RPMI7951 (cell line): ENCODE results near the gene TCEA3. TPM values are rescaled to one million over a fixed set of nuclear protein-coding genes. Genes with fewer than 3 reads are reported as not detected.
A peak's percentile ranks its signal among the peaks of the same experiment; 100 is the strongest.

Experiments
- DNase-seq: peaks from one replicate; pipeline ENCODE4 v3.0.0-alpha.2; 2012; ENCODE audit warnings: low read depth
- total RNA-seq: library from RNA; depleted of rRNA; stranded (reverse); fragments of >200 nt; shearing (Covaris generic); gene quantifications from 2 replicates; pipeline ENCODE4 v1.2.3, GENCODE V29; 2014

Gene TCEA3
- total RNA-seq, 1 experiment from 2014 or later = 1.7 TPM

- DNase-seq = no peak
These were observed 22.2 kb upstream of the TCEA3 start for GRCh38 chr1:23446661-23447310.

DNA sequence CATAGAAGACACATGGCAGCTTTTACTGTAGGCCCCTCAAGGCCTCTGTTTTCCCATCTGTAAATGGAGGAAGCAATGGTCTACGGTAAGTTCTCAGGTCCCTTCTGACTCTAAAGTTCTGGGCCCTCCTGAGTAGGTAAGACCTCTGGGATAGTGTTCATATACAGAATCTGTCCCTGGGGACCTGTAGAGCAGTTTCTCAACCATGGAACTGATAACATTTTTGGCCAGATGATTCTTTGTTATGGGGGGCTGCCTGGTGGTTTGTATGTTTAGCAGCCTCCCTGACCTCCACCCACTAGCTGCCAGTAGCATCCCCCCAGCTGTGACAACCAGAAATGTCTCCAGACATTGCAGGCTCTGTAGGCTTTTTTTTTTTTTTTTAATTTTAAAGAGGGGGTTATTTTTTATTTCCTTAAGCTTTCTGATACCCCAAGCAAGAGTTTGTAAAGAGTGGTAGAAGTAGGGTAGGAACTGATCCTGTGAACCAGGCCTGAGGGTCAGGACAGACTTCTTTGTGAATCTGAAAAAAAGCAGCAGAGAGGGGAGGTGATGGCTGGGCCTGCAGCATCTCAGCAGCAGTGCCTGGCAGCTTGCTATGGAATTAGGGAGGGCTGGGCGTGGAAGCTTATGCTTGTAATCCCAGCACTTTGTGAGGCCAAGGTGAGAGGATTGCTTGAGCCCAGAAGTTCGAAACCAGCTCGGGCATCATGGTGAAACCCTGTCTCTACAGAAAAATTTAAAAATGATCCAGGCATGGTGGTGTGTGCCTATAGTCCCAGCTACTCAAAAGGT, 20.2 kb upstream of the TCEA3 start:
- no peak for DNase-seq

GRCh38 chr1:23444104-23444533, 19.6 kb upstream of the TCEA3 start:
- DNase-seq = no peak

DNA sequence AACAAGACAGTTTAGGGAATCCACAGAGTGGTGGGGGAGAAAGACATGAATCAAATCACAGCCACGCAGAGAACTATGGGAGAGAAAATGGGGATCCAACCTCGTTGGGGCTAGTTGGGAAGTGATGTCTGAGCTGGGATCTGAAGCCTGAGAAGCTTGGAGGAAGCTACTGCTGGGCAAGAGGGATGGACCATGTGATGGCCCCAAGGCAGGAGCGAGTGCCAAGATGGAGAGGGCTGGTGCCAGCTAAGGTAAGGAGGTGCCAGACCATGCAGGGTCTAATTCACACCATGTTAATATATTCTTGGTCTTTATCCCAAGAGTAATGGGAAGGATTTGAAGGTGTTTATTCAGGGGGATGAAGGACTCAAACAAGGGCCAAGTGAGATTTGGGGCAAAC, 18.2 kb upstream of the TCEA3 start:
- no peak for DNase-seq

DNA sequence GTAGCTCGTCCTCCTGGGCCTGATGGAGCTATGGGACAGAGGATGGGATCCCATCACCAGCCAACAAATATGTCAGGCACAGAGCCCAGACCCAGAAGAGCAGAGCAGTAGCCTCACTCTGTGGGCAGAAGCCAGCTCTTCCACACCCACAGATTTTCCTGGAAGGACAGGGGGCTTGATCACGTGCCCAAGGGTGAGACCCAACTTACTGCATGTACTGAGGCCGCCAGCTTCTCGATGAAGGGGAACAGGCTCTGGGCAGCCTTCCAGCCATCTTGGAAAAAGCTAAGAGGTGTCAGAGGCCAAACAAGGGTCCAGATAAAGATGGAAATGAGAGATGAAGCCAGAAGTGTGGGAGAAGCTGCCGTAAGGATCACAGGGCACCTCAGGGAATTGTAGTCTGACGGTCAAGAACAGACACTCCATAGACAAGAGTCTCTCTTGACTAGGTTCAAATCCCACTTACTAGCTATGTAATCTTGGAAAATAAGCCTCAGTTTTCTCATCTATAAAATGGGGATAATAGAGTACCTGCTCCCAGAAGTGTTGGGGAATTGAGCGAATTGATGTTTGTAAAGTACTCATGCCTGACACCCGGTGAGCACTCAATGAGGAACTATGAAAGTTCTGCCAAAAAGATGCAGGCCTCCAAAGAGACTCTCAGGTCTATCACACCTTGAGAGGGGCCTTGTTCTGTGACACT, 17.0 kb upstream of the TCEA3 start:
- no peak for DNase-seq

DNA sequence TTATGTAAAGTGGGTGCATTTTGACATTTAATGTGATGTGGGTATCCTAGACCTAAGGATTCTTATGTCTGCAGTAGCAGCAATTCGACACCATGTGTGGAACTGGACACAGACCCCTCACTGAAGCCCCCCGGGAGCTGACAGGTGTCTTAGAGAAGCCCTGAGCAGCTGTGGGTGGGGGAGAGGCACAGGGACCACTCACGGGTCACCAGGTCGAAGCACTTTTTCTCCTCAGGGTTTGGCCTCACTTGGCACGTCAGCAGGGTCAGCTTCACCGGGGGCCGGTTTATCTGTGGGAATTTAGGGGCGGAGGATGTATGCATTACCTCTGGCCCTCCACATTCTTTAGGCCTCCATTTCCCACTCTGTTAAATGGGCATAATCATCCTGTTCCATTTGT, 14.0 kb upstream of the TCEA3 start:
- DNase-seq = no peak

DNA sequence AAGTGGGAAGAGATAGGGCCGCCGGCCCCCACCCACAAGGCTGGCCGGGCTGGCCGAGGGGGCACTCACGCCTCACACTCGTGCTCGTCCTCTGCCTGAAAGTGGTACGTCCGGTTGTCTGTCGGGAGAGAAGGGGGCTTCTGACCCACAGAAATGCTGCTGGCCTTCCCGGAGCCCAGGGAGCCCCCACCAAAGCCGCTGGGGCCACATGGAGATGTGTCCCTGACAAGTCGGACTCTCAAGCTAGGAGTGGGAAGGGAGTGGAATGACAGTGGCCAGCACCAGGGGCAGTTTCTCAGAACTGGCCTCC, 12.8 kb upstream of the TCEA3 start:
- no peak for DNase-seq

DNA sequence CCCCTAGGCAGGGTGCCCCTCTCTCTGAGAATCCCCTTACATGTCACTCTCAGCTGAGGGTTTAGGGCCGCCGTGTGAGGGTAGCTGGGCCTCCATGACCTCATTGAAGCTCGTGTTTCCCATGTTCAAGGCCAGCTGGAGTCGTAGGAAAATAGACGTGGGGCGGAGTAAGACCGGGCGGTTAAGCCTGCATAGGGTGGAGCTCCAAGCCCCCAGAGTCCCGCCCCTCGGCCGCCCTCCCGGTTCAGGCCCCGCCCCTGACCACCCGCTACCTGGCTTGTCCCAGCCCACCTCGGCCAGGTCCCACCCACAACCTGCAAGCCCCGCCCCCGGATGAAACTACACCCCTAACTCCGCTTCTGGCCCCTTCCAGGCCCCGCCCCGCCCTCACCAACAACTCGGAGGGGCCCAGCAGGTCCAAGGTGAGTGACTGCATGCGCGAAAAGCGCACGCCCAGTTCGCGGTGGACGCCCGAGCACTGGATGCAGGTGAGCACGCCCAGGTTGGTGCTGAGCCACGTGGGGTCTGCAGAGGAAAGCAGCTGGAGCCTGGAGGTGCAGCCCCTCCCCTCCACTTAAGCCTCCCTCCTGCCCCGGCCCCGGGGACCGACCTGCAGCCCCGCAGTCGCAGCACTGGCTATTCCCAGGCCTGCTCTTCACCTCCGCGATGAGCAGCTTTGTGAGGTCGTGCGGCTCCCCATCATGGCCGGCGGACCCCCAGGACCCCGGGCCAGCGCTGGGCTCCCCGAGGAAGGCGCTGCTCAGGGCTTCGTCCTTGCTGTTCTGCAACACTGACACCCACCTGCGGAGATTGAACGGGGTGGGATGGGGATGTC, 12.2 kb upstream of the TCEA3 start:
- DNase-seq = no peak

DNA sequence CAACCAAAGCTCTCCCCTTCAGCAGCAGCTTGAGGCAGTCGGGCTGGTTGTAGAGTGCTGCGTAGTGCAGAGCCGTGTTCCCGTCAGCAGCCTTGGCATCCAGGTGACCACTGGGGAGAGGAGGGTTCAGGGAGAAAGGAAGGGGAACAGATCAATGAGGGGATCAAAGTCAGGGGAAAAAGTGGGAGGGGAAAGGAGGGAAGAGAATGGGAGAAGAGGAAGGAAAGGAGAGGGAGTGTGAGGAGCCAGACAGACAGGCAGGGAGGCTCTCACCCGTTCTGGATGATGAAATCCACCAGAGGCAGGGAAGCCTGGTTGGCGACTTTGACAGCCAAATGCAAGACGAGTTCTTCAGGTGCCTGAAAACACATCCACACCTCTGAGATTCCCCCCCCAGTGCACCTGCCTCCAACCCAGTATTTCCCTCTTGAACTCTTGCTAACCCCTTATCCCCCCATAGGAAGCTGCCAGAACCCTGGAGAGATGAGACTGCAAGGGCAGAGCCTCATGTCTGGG, 9.8 kb upstream of the TCEA3 start:
- no peak for DNase-seq

GRCh38 chr1:23433122-23433521, 8.6 kb upstream of the TCEA3 start:
- no peak for DNase-seq

DNA sequence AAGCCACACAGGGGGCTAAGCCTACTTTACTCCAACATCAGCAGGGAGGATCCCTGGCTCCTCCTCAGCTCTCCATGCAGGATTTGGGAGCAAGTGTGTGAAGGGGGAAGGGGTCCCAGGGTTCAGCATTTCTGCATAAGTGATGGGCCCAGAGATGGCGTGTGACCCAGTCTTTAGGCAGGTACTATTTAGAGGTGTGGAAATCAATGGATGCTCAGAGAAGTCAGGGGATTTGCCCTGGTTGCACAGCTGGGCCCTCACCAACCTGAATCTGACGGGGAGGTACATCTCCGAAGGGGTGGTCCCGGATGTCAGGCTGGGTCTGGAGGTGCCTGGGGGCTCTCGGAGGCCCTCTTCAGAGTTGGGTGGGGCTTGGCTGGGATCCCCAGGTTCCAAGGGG, 6.9 kb upstream of the TCEA3 start:
- no peak for DNase-seq

DNA sequence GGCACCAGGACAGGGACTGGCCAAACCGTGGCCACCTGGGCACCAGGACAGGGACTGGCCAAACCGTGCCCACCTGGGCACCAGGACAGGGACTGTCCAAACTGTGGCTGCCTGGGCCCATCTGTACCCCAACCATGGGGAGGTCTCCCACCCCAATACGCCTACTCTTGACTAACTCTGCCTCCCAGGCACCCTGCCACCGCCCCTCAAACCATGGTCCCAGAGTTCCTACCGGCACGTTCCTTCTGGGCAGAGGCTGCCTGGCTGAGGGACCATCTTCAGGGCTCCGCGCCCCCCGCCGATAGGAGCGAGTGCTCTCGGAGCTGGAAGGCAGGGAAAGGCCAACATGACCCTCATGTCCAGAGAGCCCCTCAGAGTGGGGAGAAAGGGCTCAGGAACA, 6.3 kb upstream of the TCEA3 start:
- DNase-seq = no peak

GRCh38 chr1:23428136-23428905, 3.8 kb upstream of the TCEA3 start:
- DNase-seq = peak; percentile 76

DNA sequence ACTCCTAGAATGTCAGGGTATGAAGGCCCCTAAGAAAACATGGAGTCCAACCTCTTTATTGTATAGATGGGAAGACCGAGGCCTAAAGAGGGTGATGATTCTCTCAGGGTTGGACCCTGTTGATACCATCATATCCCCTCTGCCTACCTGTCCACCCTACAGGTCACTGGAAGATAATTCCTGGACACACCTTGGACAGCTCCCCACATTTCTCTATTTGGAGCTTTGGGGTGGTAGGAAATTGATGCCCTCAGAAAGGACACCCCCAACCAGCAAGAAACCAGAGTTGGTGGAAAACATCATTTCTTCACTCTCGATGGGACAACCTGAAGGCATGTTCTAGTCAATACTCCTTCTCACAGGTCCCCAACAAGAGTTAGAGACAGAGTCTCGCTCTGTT, 3.0 kb upstream of the TCEA3 start:
- DNase-seq = no peak

GRCh38 chr1:23426828-23427227, 2.3 kb upstream of the TCEA3 start:
- no peak for DNase-seq

- no peak for DNase-seq
These were observed 596 bp upstream of the TCEA3 start for GRCh38 chr1:23425193-23425494.

DNA sequence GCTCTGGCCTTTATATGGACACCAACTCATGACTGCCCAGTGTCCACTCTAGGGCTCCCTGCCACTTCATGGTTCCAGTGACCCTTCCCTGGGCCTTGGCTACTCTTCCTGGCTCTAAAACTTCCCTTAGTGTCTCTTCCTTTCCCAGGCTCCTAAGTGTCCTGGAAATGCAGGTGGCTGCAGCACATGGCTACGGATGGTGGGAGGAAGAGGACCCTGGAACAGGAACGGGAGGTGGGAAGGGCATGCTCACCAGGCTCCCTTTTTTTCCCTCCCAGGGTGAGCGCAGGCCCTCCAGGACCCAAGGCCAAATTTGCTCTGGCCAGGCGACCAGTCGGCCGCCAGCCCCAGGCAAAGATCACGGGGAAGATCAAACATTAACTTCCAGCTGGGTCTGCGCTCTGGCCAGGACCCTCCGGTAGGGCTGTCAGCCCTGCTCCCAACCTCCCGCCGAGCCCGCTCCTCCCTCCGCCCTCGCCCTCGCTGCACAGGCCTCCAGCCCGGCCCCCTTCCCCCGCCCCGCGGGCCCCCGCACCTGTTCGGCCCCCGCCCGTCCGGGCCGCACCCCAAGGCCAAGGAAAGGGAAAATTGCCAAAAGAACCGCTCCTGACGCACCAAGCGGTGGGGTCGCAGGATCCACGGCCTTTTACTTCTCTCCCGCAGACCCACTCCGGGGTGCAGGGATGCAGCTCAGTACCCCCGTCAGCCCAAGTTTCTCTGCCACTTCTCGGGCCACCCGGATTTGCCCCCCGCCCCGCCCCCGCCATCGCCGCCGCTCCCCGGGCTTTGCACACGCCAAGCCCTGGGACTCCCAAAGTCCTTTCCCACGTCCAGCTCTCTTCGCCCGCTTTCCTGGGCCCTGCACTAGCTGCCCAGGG, 894 bp downstream of the TCEA3 start:
- DNase-seq = no peak

- DNase-seq = no peak
These were observed 1.6 kb downstream of the TCEA3 start for GRCh38 chr1:23422941-23423340.

GRCh38 chr1:23422241-23422877, 2.2 kb downstream of the TCEA3 start:
- peak; percentile 70 for DNase-seq

- DNase-seq = peak; percentile 10
These were observed 2.8 kb downstream of the TCEA3 start for GRCh38 chr1:23421753-23422240.
